PC-3 (cell line): Measurements from ENCODE around the gene SPRR2D.

Source experiments
- EZH2 ChIP-seq: fragments of 300-600 bp; sonication (generic); IDR thresholded peaks from one replicate; pipeline ENCODE4 v1.6.1; 2017; ENCODE audit warnings: antibody characterized with exemption, mild to moderate bottlenecking, low read length; ENCODE audit not compliant: unreplicated experiment
- EZH2phosphoT487 ChIP-seq: fragments of 300-600 bp; sonication (generic); IDR thresholded peaks from 2 replicates; pipeline ENCODE4 v1.6.1; 2018; ENCODE audit warnings: mild to moderate bottlenecking, antibody characterized with exemption, low read length, borderline replicate concordance
- TF ChIP-seq, protein P1 (sequence below): fragments of 300-600 bp; sonication (generic); conservative IDR thresholded peaks from 2 replicates; pipeline ENCODE4 v1.5.1; 2017; ENCODE audit warnings: antibody characterized with exemption, low read depth, mild to moderate bottlenecking, low read length

- TF ChIP-seq, protein P1, sequence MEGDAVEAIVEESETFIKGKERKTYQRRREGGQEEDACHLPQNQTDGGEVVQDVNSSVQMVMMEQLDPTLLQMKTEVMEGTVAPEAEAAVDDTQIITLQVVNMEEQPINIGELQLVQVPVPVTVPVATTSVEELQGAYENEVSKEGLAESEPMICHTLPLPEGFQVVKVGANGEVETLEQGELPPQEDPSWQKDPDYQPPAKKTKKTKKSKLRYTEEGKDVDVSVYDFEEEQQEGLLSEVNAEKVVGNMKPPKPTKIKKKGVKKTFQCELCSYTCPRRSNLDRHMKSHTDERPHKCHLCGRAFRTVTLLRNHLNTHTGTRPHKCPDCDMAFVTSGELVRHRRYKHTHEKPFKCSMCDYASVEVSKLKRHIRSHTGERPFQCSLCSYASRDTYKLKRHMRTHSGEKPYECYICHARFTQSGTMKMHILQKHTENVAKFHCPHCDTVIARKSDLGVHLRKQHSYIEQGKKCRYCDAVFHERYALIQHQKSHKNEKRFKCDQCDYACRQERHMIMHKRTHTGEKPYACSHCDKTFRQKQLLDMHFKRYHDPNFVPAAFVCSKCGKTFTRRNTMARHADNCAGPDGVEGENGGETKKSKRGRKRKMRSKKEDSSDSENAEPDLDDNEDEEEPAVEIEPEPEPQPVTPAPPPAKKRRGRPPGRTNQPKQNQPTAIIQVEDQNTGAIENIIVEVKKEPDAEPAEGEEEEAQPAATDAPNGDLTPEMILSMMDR: no peak
- TF ChIP-seq EZH2 (no peak), EZH2phosphoT487 (no peak)
Observed at GRCh38 chr1:152993186-152993585, 47.7 kb downstream of the SPRR2D start.
